Globus pallidus (tissue), 1 donor: ENCODE measurements around the gene FMNL3.
"Not testable (repeated sequence)": the region's sequence is repeated elsewhere in the genome, so short reads cannot be mapped to it uniquely, and the experiment has no call there.

Experiments used
- DNase-seq: peaks from one replicate; pipeline ENCODE4 v3.0.0-alpha.2; 2015; ENCODE audit warnings: low spot score

The FMNL3 gene

GRCh38 chr12:49717800-49718199, 10.6 kb upstream of the FMNL3 start:
- not testable (repeated sequence) for DNase-seq

- DNase-seq, result no peak
Measured at GRCh38 chr12:49716553-49716952, 9.3 kb upstream of the FMNL3 start.

- DNase-seq, result not testable (repeated sequence)
Measured at GRCh38 chr12:49713952-49714351, 6.7 kb upstream of the FMNL3 start.

GRCh38 chr12:49708851-49709250, 1.6 kb upstream of the FMNL3 start:
- DNase-seq, result no peak

GRCh38 chr12:49707812-49708147, 575 bp upstream of the FMNL3 start:
- no peak for DNase-seq

DNA sequence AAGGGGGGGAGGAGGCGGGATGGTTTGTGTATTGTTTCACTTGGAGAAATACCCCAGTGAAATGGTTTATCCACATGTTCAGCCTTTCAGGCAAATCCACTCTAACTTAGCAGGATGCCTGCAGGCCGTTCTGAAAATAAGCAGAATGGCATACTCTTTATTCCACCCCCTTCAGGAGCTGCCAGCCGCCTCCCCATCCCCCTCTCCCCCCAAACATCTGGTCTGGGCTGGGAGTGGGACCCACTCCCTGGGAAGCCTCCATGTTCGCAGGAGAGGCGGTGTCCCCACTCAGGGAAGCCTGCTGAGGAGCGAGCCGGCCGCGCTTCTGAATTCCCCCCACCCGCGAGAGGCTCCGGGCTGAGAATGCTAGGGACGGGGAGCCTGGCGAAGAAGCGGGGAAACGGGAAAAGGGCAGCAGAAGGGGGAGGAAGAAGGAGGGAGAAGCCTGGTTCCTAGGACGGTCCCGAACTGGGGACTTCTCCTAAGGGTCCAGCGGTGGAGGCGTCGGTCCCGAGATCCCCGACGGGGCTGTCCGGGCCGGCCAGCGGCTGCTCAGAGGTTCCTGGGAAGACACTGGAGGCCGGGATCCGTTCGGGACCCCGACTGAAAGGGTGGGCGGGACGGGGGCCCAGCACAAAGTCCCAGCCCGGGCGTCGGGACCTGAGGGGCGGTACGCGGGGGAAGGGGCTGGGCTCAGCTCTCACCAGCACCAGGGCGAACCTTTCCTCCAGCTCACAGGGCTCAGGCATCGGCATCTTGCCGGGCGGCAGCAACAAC, 666 bp downstream of the FMNL3 start:
- DNase-seq, result peak; percentile 42

DNA sequence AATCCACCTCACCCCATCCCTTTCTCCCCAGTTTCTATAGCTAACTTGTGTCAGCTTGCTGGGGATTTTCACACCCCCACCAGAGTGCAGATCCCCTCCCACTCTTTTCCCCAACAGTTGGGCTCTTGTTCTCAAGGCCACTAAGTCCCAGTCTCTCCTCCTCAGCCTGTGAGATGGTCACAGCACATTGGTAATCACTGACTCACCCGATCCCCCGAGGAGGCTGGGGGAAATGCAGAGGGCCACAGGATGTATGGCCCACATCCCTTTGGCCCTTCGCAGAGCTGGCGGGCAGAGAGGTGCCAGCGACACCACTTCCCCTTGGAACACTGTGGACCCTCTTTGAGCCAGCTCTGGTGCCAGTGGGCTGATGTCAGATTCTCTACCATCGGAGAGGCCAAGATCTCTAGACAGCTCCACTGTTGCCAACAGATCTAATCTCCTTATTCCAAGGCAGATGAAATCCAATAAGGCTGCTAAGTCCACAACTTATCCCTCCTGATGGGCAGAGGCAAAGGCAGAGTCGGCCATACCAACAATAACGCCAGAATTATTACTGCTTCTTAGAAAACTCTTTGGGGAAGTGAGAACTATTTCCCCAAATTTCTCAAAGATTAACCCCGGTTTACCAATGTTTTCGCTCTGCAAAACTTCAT, 1.6 kb downstream of the FMNL3 start:
- DNase-seq, result peak; percentile 49

DNA sequence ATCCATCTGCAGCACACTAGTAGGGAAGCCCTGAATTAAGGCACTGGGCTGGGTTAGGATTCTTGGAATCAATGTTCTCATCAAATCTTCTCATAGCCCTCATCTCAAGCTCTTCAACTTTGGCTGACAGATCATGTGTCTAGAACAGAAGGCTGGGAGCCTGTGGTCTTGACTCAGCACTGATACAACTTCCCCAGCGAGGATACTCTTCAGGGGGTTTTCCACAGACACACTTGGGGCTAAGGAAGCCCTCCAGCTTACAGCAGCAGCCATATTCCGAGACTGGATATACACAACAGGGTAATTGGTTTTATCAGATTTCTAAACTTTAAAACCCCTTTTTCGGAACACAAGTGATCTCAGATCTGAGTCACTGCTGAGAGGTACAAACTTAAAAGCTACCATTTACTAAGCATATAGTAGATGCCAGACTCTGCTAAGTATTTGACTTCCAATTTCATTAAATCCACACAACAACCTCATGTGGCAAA, 3.5 kb downstream of the FMNL3 start:
- DNase-seq, result no peak

DNA sequence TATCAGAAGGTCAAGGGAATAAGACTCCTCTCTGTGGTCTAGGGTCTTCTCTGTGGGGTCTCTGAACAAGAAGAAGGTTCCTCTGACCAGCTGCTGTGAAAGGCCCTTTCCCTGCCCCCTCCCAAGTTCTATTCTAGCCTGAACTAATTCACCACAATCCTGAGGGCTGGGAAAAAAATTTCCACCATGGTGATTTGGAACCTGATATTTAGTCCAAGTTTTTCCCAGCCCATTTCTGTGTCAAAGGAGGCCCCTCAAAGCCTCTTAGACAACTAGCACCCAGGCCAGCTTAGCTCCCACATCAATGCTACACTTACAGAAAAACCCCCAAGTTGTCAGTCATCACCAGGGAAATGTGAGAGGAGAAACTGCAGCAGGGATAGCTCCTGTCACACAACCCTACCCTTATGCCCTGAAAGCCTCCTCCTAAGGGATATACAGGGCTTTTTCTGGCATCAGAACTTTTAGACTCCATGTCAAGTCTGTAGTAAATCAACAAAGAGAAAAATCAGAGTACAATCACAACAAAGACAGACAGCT, 4.5 kb downstream of the FMNL3 start:
- DNase-seq, result no peak

GRCh38 chr12:49702009-49702408, 5.2 kb downstream of the FMNL3 start:
- no peak for DNase-seq

DNA sequence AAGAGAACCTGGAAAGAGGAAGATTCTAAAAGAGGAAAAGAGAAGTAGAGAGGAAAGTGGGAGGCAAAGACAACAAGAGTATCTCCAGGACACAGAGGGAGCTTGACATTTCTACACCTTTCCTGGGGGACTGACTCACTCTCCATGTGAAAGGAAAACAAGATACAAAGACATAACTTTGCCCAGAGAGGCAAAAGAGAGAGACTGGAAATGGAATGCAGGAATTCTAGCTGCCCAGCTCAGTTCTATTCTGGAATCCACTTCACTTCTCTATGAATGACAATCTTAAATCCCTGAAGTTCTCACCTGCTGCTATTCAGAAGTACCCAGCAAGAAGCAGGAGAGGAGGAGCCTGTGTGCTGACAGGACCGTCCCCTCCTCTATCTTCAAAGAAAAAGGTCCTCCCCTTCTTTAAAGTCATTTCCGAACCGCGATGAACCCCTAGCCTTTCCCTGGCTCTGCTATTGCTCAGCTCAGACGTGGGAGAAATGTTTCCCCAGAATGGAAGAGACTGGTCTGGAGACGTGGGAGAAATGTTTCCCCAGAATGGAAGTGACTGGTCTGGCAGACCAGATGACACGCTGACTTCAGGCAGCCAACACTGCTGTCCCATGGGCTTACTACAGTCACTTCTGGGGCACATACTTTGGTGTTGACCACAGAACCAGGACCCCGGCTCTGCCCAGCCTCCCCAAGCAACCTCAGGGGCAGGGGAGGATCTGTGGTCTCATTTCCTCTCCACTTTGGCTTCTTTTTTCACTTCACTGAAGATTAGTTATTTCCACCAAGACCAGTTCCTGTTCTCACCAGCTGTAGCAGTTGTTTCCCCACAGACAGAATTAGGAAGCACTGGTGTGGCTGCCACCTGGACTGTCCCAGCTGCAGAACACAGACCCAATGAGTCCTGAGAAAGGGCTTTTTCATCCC, 8.3 kb downstream of the FMNL3 start:
- peak; percentile 46 for DNase-seq

- DNase-seq, result no peak
Measured at GRCh38 chr12:49697808-49698207, 9.4 kb downstream of the FMNL3 start.

DNA sequence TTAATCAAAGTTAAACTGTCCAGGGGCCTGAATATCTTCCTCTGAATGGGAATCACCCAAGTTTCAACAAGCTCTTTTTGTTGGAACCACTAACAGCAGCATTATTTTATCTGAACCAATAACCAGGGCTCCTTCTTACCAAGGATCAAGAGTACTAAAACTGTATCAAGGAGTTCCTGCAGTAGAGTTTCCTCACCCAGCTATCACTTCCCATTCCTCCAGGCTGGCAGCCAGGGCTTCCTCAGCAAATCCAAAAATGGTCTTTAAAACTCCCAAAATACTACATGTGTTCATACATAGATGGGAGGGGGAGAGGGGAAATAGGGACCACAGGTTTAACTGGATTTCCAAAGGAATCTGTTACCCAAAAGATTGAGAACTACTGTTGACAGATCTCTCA, 10.5 kb downstream of the FMNL3 start:
- no peak for DNase-seq

DNA sequence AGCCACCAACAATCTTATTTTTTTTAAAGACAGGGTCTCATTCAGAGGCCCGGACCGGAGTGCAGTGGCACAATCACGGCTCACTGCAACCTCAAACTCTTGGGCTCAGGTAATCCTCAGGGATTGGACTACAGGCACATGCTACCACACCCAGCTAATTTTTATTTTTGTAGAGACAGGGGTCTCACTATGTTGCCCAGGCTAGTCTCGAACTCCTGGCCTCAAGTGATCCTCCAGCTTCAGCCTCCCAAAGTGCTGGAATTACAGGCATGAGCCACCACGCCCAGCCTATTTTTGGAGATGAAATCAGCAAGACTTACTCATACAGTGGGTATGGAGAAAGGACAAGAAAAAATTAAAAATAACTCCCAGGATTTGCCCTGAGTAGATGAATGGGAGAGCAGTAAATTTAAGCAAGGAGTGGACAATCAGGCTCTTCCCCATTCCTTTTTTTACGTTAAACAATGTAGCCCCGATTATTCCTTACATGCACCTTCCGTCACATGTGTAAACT, 13.2 kb downstream of the FMNL3 start:
- DNase-seq, result no peak

DNA sequence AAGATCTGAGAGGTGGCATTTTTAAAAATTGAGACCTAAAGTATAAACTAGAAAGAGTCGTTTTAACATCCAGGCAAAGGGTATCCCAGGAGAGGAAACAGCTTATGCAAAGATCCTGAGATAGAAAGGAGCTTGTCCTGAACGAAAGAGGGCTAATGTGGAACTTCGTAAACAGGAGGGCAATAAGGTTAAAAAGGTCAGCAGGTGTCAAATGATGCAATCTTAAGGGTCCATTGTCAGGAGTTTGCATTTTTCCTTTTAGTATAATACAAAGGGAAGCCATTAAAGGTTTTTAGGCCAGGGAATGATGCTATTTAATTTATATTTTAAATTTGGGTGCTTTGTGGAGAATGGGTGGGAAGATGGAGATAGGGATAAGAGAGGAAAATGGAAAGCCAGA, 14.4 kb downstream of the FMNL3 start:
- no peak for DNase-seq

- no peak for DNase-seq
Measured at GRCh38 chr12:49689785-49690184, 17.4 kb downstream of the FMNL3 start.

DNA sequence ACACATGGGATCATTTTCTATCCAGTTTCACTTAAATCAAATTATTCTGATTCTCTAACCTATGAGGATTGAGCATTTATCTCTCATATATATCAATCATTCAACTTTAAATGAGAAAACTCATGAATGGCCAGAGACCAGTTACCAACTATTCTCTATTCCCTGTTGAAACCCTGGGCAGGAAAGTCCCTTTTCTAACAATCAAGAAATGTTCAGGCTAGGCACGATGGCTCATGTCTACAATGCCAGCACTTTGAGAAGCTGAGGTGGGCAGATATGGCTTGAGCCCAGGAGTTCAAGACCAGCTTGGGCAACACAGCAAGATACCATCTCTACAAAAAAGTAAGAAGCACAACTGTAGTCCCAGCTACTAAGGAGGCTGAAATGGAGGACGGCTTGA, 18.0 kb downstream of the FMNL3 start:
- no peak for DNase-seq

- DNase-seq, result no peak
Measured at GRCh38 chr12:49687941-49688340, 19.3 kb downstream of the FMNL3 start.

DNA sequence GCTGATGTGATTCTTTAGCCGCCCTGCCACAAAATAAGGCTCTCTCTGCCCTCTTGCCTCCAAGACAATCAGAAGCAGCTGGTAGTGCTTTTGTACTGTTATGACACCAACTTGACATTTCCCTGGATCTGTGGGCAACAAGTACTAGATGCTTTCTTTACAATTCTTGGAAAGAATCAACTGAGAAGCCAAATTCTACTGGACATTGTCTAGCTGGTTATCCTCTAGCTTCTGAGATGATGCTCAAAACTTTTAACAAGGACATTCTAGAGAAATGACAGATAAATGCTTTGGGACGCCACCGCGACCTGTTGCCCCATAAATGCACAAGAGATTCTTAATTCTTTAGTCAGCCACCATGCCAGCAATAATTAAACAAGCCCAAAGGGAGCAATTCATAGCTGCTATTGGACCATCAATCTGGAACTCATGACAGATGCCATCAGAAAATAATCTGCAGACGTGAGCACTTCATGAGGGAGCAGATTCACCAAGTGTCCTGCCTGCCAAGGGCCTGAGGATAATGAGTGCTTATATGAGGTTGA, 22.8 kb downstream of the FMNL3 start:
- no peak for DNase-seq

DNA sequence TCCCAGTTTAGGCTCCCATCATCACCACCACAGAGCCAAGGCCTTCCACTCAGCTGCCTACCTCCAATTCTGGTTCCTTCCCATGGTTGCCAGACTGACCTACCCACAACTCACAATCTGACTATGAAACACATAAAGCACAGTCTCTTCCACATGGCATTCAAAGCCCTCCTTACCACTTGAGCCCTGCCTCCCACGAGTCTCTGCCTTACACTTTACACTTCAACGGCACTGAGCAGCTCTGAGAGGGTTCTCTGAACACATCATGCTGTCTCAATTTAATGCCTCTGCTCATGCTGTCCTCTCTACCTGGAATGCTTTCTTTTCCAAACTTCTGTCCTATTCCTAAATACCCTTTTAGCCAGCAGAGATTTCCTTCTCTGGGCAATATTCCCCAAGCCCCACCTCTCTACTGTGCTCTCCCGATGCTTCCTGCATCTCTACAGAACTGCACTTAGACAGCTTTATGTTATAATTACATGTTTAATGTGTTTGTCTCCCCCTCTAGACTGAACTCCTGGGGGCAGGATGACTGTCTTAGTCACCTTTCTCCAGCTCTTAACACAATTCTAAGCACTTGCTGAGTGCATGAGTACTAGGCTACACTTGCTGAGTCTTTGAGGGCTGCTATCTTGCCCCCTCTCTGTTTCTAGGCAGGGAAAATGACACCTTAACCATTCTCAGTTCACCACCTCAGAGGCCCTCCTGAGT, 23.5 kb downstream of the FMNL3 start:
- DNase-seq, result no peak

- DNase-seq, result no peak
Measured at GRCh38 chr12:49680075-49680474, 27.1 kb downstream of the FMNL3 start.
